K562 (cell line): Measurements from ENCODE around the gene IRF2BP2. TPM values are rescaled to one million over a fixed set of nuclear protein-coding genes. Genes with fewer than 3 reads are reported as not detected.

Experiments used
- HNRNPUL1 ChIP-seq: fragments of 200-400 bp; formaldehyde crosslinking; IDR thresholded peaks from 2 replicates; pipeline ENCODE4 v1.6.1; 2017; ENCODE audit warnings: low read length
- SMAD2 ChIP-seq: fragments of 150-350 bp; IDR thresholded peaks from 2 replicates; pipeline ENCODE4 v1.6.1; 2014; ENCODE audit warnings: low read depth, mild to moderate bottlenecking, low read length
- UBTF ChIP-seq, 2 experiments: IDR thresholded peaks; 2 replicates each; pipeline ENCODE4 v1.6.1; 2012; ENCODE audit warnings: improper control_type of control experiment in 2 of 2, low read depth in 2 of 2, low read length in 2 of 2, borderline replicate concordance in 1 of 2
- ZNF79 ChIP-seq: fragments of 250-450 bp; sonication (Bioruptor Pico); IDR thresholded peaks from 2 replicates; pipeline ENCODE4 v1.4.0; 2020; ENCODE audit warnings: low read depth, mild to moderate bottlenecking, moderate library complexity
- polyA plus RNA-seq, 8 experiments: library from polyadenylated mRNA; depleted of rRNA in 4 of 8; stranded (reverse) in 5 of 8; unstranded in 3 of 8; fragments of >200 nt; fragmentation: Nextera tagmentation in 2 of 8; fragmentation: Illumina TruSeq in 1 of 8; extraction: Ambion mirVana in 2 of 8; extraction: Trizol in 1 of 8; gene quantifications; 2 replicates each; pipeline versions ENCODE4 v1.2.1 to v1.2.3, GENCODE V29; 2011 to 2014; ENCODE audit warnings: inconsistent platforms in 1 of 8, missing spikeins in 1 of 8
- total RNA-seq, 7 experiments: library from RNA; depleted of rRNA in 6 of 7; stranded (reverse); fragments of >200 nt in 6 of 7; fragmentation: Illumina TruSeq in 2 of 7; extraction: Trizol in 2 of 7; gene quantifications; 2 replicates each; pipeline versions ENCODE4 v1.2.1 to v1.2.3, GENCODE V29; 2011 to 2021; ENCODE audit warnings: low replicate concordance in 1 of 7
- TF ChIP-seq, protein P1 (sequence below): fragments of 450-650 bp; IDR thresholded peaks from 2 replicates; pipeline ENCODE4 v1.6.1; 2016; ENCODE audit warnings: mild to moderate bottlenecking, moderate library complexity

IRF2BP2 gene
- total and polyA plus RNA-seq, 9 of the 15 experiments (the other 6 are each of a cell fraction or from before 2014, with no cell fraction given) = 7.7 to 68.6 (median 22.1) TPM

- TF ChIP-seq UBTF (IDR thresholded peaks at IDR 0.05; ENCODE audit: borderline replicate concordance in 1 of 2, low read depth in 2 of 2, low read length in 2 of 2) = no peak
- no peak for TF ChIP-seq ZNF79 (CRISPR knock-in tag)
- TF ChIP-seq, protein P1, sequence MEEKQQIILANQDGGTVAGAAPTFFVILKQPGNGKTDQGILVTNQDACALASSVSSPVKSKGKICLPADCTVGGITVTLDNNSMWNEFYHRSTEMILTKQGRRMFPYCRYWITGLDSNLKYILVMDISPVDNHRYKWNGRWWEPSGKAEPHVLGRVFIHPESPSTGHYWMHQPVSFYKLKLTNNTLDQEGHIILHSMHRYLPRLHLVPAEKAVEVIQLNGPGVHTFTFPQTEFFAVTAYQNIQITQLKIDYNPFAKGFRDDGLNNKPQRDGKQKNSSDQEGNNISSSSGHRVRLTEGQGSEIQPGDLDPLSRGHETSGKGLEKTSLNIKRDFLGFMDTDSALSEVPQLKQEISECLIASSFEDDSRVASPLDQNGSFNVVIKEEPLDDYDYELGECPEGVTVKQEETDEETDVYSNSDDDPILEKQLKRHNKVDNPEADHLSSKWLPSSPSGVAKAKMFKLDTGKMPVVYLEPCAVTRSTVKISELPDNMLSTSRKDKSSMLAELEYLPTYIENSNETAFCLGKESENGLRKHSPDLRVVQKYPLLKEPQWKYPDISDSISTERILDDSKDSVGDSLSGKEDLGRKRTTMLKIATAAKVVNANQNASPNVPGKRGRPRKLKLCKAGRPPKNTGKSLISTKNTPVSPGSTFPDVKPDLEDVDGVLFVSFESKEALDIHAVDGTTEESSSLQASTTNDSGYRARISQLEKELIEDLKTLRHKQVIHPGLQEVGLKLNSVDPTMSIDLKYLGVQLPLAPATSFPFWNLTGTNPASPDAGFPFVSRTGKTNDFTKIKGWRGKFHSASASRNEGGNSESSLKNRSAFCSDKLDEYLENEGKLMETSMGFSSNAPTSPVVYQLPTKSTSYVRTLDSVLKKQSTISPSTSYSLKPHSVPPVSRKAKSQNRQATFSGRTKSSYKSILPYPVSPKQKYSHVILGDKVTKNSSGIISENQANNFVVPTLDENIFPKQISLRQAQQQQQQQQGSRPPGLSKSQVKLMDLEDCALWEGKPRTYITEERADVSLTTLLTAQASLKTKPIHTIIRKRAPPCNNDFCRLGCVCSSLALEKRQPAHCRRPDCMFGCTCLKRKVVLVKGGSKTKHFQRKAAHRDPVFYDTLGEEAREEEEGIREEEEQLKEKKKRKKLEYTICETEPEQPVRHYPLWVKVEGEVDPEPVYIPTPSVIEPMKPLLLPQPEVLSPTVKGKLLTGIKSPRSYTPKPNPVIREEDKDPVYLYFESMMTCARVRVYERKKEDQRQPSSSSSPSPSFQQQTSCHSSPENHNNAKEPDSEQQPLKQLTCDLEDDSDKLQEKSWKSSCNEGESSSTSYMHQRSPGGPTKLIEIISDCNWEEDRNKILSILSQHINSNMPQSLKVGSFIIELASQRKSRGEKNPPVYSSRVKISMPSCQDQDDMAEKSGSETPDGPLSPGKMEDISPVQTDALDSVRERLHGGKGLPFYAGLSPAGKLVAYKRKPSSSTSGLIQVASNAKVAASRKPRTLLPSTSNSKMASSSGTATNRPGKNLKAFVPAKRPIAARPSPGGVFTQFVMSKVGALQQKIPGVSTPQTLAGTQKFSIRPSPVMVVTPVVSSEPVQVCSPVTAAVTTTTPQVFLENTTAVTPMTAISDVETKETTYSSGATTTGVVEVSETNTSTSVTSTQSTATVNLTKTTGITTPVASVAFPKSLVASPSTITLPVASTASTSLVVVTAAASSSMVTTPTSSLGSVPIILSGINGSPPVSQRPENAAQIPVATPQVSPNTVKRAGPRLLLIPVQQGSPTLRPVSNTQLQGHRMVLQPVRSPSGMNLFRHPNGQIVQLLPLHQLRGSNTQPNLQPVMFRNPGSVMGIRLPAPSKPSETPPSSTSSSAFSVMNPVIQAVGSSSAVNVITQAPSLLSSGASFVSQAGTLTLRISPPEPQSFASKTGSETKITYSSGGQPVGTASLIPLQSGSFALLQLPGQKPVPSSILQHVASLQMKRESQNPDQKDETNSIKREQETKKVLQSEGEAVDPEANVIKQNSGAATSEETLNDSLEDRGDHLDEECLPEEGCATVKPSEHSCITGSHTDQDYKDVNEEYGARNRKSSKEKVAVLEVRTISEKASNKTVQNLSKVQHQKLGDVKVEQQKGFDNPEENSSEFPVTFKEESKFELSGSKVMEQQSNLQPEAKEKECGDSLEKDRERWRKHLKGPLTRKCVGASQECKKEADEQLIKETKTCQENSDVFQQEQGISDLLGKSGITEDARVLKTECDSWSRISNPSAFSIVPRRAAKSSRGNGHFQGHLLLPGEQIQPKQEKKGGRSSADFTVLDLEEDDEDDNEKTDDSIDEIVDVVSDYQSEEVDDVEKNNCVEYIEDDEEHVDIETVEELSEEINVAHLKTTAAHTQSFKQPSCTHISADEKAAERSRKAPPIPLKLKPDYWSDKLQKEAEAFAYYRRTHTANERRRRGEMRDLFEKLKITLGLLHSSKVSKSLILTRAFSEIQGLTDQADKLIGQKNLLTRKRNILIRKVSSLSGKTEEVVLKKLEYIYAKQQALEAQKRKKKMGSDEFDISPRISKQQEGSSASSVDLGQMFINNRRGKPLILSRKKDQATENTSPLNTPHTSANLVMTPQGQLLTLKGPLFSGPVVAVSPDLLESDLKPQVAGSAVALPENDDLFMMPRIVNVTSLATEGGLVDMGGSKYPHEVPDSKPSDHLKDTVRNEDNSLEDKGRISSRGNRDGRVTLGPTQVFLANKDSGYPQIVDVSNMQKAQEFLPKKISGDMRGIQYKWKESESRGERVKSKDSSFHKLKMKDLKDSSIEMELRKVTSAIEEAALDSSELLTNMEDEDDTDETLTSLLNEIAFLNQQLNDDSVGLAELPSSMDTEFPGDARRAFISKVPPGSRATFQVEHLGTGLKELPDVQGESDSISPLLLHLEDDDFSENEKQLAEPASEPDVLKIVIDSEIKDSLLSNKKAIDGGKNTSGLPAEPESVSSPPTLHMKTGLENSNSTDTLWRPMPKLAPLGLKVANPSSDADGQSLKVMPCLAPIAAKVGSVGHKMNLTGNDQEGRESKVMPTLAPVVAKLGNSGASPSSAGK = no peak
- TF ChIP-seq HNRNPUL1 = no peak
- TF ChIP-seq SMAD2 = no peak
- TF ChIP-seq, all 486 proteins: peak for 17
Measured at GRCh38 chr1:234555390-234556024, 54.5 kb downstream of the IRF2BP2 start (continued).
